Astrocyte (in vitro differentiated cells and primary cell): ENCODE results near the gene ZNF8.

Experiments
- EZH2 ChIP-seq: IDR thresholded peaks from 2 replicates; pipeline ENCODE4 v1.6.1; 2012; ENCODE audit warnings: mild to moderate bottlenecking, low read length, inconsistent platforms; ENCODE audit not compliant: insufficient read depth
- TF ChIP-seq, protein P1 (sequence below): IDR thresholded peaks from 2 replicates; pipeline ENCODE4 v1.5.1; 2011; ENCODE audit warnings: low read depth, mild to moderate bottlenecking, inconsistent platforms, low read length, moderate library complexity; ENCODE audit not compliant: insufficient read depth

- TF ChIP-seq, protein P1, sequence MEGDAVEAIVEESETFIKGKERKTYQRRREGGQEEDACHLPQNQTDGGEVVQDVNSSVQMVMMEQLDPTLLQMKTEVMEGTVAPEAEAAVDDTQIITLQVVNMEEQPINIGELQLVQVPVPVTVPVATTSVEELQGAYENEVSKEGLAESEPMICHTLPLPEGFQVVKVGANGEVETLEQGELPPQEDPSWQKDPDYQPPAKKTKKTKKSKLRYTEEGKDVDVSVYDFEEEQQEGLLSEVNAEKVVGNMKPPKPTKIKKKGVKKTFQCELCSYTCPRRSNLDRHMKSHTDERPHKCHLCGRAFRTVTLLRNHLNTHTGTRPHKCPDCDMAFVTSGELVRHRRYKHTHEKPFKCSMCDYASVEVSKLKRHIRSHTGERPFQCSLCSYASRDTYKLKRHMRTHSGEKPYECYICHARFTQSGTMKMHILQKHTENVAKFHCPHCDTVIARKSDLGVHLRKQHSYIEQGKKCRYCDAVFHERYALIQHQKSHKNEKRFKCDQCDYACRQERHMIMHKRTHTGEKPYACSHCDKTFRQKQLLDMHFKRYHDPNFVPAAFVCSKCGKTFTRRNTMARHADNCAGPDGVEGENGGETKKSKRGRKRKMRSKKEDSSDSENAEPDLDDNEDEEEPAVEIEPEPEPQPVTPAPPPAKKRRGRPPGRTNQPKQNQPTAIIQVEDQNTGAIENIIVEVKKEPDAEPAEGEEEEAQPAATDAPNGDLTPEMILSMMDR = no peak
- no peak for TF ChIP-seq EZH2
Measured at GRCh38 chr19:58275564-58275963, 3.2 kb upstream of the ZNF8 start.
